MM.1S (cell line): ENCODE results near the gene TRIM59.
"Not testable (repeated sequence)": the region's sequence is repeated elsewhere in the genome, so short reads cannot be mapped to it uniquely, and the experiment has no call there.

ENCODE experiments used
- DNase-seq: peaks from one replicate; pipeline ENCODE4 v3.0.0-alpha.2; 2015
- H2AFZ ChIP-seq: fragments of 300-600 bp; sonication (generic); 2 replicates; pipeline ENCODE4 v1.6.0; 2016; ENCODE audit warnings: antibody characterized with exemption, low read length
- H3F3A ChIP-seq: fragments of 300-600 bp; sonication (generic); 2 replicates; pipeline ENCODE4 v1.6.1; 2016; ENCODE audit warnings: mild to moderate bottlenecking, antibody characterized with exemption, low read length, moderate library complexity, mixed read lengths; ENCODE audit not compliant: insufficient read depth
- H3K27ac ChIP-seq: fragments of 300-600 bp; sonication (generic); 2 replicates; pipeline ENCODE4 v1.5.1; 2016; ENCODE audit warnings: mild to moderate bottlenecking, low read length
- H3K27me3 ChIP-seq: fragments of 300-600 bp; sonication (generic); replicated peaks from 2 replicates; pipeline ENCODE4 v1.6.0; 2016; ENCODE audit warnings: low read length; ENCODE audit not compliant: insufficient read depth
- H3K36me3 ChIP-seq: fragments of 300-600 bp; sonication (generic); replicated peaks from 2 replicates; pipeline ENCODE4 v1.6.1; 2016; ENCODE audit warnings: mild to moderate bottlenecking, low read length, mixed read lengths; ENCODE audit not compliant: insufficient read depth
- H3K4me1 ChIP-seq: fragments of 300-600 bp; sonication (generic); 2 replicates; pipeline ENCODE4 v1.6.1; 2016; ENCODE audit warnings: low read length, mixed read lengths
- H3K4me2 ChIP-seq: fragments of 300-600 bp; sonication (generic); 2 replicates; pipeline ENCODE4 v1.6.0; 2016; ENCODE audit warnings: low read depth, low read length
- H3K4me3 ChIP-seq: fragments of 300-600 bp; sonication (generic); 2 replicates; pipeline ENCODE4 v1.5.1; 2016; ENCODE audit warnings: low read length, mixed read lengths
- H3K79me2 ChIP-seq: fragments of 300-600 bp; sonication (generic); 2 replicates; pipeline ENCODE4 v1.6.1; 2016; ENCODE audit warnings: mixed run types, low read length, mixed read lengths
- H3K9ac ChIP-seq: fragments of 300-600 bp; sonication (generic); 2 replicates; pipeline ENCODE4 v1.6.1; 2016; ENCODE audit warnings: low read length, mixed read lengths
- H3K9me2 ChIP-seq: fragments of 300-600 bp; sonication (generic); replicated peaks from 2 replicates; pipeline ENCODE4 v1.6.1; 2016; ENCODE audit warnings: mild to moderate bottlenecking, low read length, mixed read lengths; ENCODE audit not compliant: insufficient read depth
- H3K9me3 ChIP-seq: fragments of 300-600 bp; sonication (generic); replicated peaks from 2 replicates; pipeline ENCODE4 v1.6.1; 2016; ENCODE audit warnings: mild to moderate bottlenecking, low read length, mixed read lengths; ENCODE audit not compliant: insufficient read depth
- H4K20me1 ChIP-seq: fragments of 300-600 bp; sonication (generic); 2 replicates; pipeline ENCODE4 v1.6.1; 2016; ENCODE audit warnings: mild to moderate bottlenecking, low read length, moderate library complexity, mixed read lengths; ENCODE audit not compliant: insufficient read depth
- EZH2 ChIP-seq: fragments of 300-600 bp; sonication (generic); optimal IDR thresholded peaks from 2 replicates; pipeline ENCODE3; 2017; ENCODE audit warnings: low read depth, mild to moderate bottlenecking, antibody characterized with exemption, low read length, mixed read lengths
- EZH2phosphoT487 ChIP-seq: fragments of 300-600 bp; sonication (generic); IDR thresholded peaks from 2 replicates; pipeline ENCODE4 v1.6.1; 2018; ENCODE audit warnings: antibody characterized with exemption, low read length
- TF ChIP-seq, protein P1 (sequence below): fragments of 300-600 bp; sonication (generic); IDR thresholded peaks from 2 replicates; pipeline ENCODE4 v1.5.1; 2016; ENCODE audit warnings: antibody characterized with exemption, low read length, mixed read lengths

The TRIM59 gene

DNA sequence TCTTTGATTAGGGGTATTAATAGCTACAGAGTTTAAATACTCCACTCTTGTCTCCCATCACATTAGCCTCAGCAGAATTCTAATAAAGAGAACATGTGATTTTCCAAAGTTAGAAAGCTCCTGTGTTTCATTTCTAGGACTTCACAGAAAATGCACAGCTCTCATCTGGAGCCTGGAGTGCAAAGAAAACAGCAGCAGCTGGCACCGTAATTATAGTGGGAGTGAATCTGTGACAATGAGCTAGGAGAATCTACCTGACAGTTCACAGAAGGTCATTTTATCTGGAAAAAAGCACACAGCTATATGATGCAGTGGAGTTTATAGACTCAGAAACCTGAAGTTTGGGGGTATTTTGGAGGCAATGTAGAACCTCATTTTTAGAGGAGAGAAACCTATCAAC lies 5.4 kb upstream of the TRIM59 start:
- no peaks in the 10 kb centered on the region for H3K36me3 ChIP-seq
- H3K27me3 ChIP-seq, result no peaks in the 10 kb centered on the region
- TF ChIP-seq, protein P1, sequence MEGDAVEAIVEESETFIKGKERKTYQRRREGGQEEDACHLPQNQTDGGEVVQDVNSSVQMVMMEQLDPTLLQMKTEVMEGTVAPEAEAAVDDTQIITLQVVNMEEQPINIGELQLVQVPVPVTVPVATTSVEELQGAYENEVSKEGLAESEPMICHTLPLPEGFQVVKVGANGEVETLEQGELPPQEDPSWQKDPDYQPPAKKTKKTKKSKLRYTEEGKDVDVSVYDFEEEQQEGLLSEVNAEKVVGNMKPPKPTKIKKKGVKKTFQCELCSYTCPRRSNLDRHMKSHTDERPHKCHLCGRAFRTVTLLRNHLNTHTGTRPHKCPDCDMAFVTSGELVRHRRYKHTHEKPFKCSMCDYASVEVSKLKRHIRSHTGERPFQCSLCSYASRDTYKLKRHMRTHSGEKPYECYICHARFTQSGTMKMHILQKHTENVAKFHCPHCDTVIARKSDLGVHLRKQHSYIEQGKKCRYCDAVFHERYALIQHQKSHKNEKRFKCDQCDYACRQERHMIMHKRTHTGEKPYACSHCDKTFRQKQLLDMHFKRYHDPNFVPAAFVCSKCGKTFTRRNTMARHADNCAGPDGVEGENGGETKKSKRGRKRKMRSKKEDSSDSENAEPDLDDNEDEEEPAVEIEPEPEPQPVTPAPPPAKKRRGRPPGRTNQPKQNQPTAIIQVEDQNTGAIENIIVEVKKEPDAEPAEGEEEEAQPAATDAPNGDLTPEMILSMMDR, result no peak
- TF ChIP-seq EZH2phosphoT487, result no peak
- TF ChIP-seq EZH2, result no peak
- no peaks in the 10 kb centered on the region for H3F3A ChIP-seq
- no peaks in the 10 kb centered on the region for H4K20me1 ChIP-seq
- no peak overlapping the region for H3K9ac ChIP-seq
- H3K79me2 ChIP-seq, result no peaks in the 10 kb centered on the region
- no peak overlapping the region for H3K27ac ChIP-seq
- H3K4me3 ChIP-seq, result no peak overlapping the region
- H3K4me2 ChIP-seq, result no peak overlapping the region
- no peaks in the 10 kb centered on the region for H3K9me3 ChIP-seq
- H3K9me2 ChIP-seq, result no peaks in the 10 kb centered on the region
- no peak overlapping the region for H2AFZ ChIP-seq
- no peak for DNase-seq
- H3K4me1 ChIP-seq, result peaks cover 3% of the 10 kb centered on the region

DNA sequence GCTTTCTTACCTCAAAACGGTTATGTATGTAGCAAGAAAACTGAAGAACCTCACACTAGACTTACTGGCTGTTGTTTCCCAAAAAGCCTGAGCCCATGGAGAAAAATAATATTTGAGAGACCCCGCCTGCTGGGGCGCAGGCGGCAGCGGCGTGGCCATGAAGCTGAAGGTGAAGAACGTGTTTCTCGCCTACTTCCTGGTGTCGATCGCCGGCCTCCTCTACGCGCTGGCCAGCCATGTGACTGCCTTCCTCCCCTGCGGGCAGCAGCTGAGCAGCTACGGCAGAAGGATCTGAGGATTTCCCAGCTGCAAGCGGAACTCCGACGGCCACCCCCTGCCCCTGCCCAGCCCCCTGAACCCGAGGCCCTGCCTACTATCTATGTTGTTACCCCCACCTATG lies 2.7 kb upstream of the TRIM59 start:
- H4K20me1 ChIP-seq, H3K9ac ChIP-seq, H3K36me3 ChIP-seq, H3K9me3 ChIP-seq, DNase-seq, H3K27me3 ChIP-seq, H3K4me2 ChIP-seq, H3K4me3 ChIP-seq, H2AFZ ChIP-seq, H3K27ac ChIP-seq, H3K9me2 ChIP-seq: not testable (repeated sequence)
- Histone ChIP-seq H3K4me1 (peaks cover 15% of the 10 kb centered on the region), H3F3A (peaks cover 13% of the 10 kb centered on the region), H3K79me2 (peaks cover 20% of the 10 kb centered on the region)

DNA sequence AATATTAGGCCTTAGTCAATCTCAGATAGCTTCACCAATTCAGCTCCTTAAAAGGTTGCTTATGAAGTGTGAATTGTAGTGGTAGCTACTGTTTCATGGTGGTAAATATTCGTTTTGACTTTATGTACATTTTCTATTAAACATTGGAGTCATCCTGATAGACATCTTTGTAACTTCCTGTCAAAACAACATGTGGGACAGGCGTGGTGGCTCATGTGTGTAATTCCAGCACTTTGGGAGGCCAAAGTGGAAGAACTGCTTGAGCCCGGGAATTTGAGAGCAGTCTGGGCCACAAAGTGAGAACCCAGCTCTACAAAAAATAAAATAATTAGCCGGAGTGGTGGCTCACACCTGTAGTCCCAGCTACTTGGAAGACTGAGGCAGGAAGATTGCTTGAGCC lies 2.0 kb upstream of the TRIM59 start:
- Histone ChIP-seq H4K20me1 (no peaks in the 10 kb centered on the region), H3K27ac (no peak overlapping the region), H3K4me1 (peaks cover 15% of the 10 kb centered on the region), H3K4me3 (no peak overlapping the region), H3K9me2 (no peaks in the 10 kb centered on the region), H2AFZ (no peak overlapping the region), H3K9me3 (no peaks in the 10 kb centered on the region), H3F3A (peaks cover 13% of the 10 kb centered on the region), H3K79me2 (peaks cover 26% of the 10 kb centered on the region), H3K9ac (no peak overlapping the region), H3K27me3 (no peaks in the 10 kb centered on the region), H3K36me3 (no peaks in the 10 kb centered on the region), H3K4me2 (no peak overlapping the region)
- DNase-seq, result no peak
- TF ChIP-seq EZH2phosphoT487 (no peak), EZH2 (no peak)
- TF ChIP-seq, protein P1, result no peak

DNA sequence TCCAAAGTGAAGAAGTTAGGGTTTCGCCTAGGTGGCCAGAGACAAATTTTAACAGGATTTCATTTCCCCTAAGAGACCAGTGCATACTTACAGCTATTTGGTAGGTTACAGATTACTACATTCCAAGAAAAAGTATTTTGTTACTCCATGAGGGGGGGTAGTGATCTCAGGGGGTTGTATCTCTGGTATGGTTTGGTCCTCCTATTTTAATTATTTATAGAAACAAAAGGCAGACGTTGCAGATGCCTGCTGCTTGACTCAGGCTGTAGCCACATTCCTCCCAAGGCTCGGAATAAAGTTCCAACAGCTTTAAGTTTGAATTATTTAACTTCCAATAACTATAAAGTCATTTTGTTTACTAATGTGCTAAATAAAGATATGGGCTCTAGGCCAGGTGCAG lies 1.3 kb upstream of the TRIM59 start:
- no peak overlapping the region for H2AFZ ChIP-seq
- peaks cover 34% of the 10 kb centered on the region for H3K79me2 ChIP-seq
- no peak overlapping the region for H3K27ac ChIP-seq
- H3K27me3 ChIP-seq, result no peaks in the 10 kb centered on the region
- peaks cover 15% of the 10 kb centered on the region for H3K4me1 ChIP-seq
- H3K9me3 ChIP-seq, result no peaks in the 10 kb centered on the region
- no peak overlapping the region for H3K9ac ChIP-seq
- no peaks in the 10 kb centered on the region for H3K9me2 ChIP-seq
- TF ChIP-seq EZH2phosphoT487, result no peak
- TF ChIP-seq EZH2, result no peak
- TF ChIP-seq, protein P1, result no peak
- H3K36me3 ChIP-seq, result 0 out of 2 replicates have a peak, but pooled peaks cover 4% of the 10 kb centered on the region
- H4K20me1 ChIP-seq, result no peaks in the 10 kb centered on the region
- DNase-seq, result no peak
- H3K4me3 ChIP-seq, result no peak overlapping the region
- peaks cover 13% of the 10 kb centered on the region for H3F3A ChIP-seq
- H3K4me2 ChIP-seq, result no peak overlapping the region
